Activated naive CD8-positive, alpha-beta T cell treated with anti-CD3 and anti-CD28 coated beads, Interleukin-2, amount 50 U/mL, for 24 hours (primary cell): ENCODE results near the gene MYOZ3.

Experiments
- ATAC-seq: fragments of 150-1000 bp; cut with Tn5 transposase; one replicate; pipeline ENCODE4 v1.10.0; 2021
- DNase-seq: peaks from one replicate; pipeline ENCODE4 v3.0.0; 2021
- H3K27ac Mint-ChIP-seq: one replicate; pipeline ENCODE4 v1.8.0; 2021; ENCODE audit warnings: mild to moderate bottlenecking, mixed read lengths
- H3K27me3 Mint-ChIP-seq: one replicate; pipeline ENCODE4 v1.8.0; 2021; ENCODE audit warnings: mixed read lengths
- H3K36me3 Mint-ChIP-seq: one replicate; pipeline ENCODE4 v1.8.0; 2021; ENCODE audit warnings: low read depth, mixed read lengths
- H3K4me1 Mint-ChIP-seq: one replicate; pipeline ENCODE4 v1.8.0; 2021; ENCODE audit warnings: mixed read lengths
- H3K4me3 Mint-ChIP-seq: one replicate; pipeline ENCODE4 v1.8.0; 2021; ENCODE audit warnings: mild to moderate bottlenecking, moderate library complexity, mixed read lengths
- H3K9me3 Mint-ChIP-seq: one replicate; pipeline ENCODE4 v1.8.0; 2021; ENCODE audit warnings: mixed read lengths

Gene MYOZ3

DNA sequence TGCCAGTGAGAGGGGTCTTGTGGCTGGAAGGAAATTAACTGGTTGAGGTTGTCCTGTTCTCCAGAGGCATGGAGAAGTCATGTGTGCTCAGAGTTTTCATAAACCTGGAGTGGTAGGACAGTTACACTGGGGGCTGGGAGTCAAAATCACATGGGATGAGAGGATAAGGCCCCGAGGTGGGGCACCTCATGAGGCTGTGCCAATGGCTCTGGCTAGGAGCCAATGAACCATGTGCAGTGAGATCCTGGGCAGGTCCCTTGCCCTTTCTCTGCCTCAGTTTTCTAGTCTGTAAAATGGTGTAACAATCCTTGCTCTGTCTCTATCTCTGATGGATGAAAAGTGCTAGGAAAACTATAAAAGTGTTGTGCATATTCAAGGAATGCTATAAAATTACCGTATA, 27.6 kb upstream of the MYOZ3 start:
- no peaks in the 10 kb centered on the region for H3K9me3 Mint-ChIP-seq

GRCh38 chr5:150636391-150637244, 24.4 kb upstream of the MYOZ3 start:
- Mint-ChIP-seq H3K27ac (no peak overlapping the region), H3K27me3 (peaks cover 6% of the 10 kb centered on the region), H3K4me3 (no peak overlapping the region), H3K4me1 (no peaks in the 10 kb centered on the region), H3K9me3 (no peaks in the 10 kb centered on the region), H3K36me3 (no peaks in the 10 kb centered on the region)
- DNase-seq (no peak), ATAC-seq (no peak)

More for the DNA sequence above, 27.6 kb upstream of the MYOZ3 start:
- Mint-ChIP-seq H3K4me3 (no peak overlapping the region), H3K36me3 (no peaks in the 10 kb centered on the region), H3K4me1 (no peaks in the 10 kb centered on the region), H3K27me3 (peaks cover 6% of the 10 kb centered on the region), H3K27ac (no peak overlapping the region)
- DNase-seq (no peak), ATAC-seq (no peak)

DNA sequence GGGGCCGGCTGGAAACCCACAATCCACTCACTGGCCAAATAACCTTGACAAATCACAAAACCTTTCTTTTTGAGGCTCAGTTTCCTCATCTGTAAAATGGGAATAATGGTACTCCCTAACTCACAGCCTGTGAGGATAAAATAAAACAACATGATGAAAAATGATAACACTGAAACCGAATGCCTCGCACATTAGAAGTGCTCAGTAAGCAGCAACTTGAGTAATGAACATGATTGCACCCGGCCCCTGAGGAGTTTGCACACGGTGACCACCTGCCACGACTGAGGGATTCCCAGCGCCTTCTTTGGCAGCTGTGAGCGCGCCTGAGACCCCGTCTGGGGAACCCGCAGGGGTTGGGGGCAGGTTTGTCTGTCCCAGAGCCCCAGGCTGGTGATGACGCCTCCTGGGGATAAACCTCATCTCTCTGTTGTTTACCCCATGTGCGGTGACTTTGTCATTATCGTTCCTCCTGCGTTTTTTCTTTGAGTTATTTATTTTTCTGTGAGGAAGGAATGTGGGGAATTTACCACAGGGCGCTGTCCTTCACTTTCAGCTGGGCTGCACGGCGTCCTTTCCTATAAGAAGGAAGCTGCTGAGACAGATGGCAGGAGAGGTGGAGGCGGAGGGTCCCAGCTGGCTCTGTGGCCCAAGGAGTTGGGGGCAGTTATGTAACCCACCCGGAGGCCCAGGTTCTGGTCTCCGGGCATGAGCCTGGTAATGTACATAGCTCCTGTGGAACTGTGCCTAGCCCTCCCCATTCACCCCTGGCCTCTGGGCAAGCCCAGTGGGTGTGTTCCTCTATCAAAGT, 23.6 kb upstream of the MYOZ3 start:
- Mint-ChIP-seq H3K36me3 (no peaks in the 10 kb centered on the region), H3K27ac (no peak overlapping the region), H3K27me3 (peaks cover 6% of the 10 kb centered on the region), H3K4me3 (no peak overlapping the region), H3K9me3 (no peaks in the 10 kb centered on the region), H3K4me1 (no peaks in the 10 kb centered on the region)
- no peak for DNase-seq
- ATAC-seq = no peak

GRCh38 chr5:150638053-150638444, 23.0 kb upstream of the MYOZ3 start:
- Mint-ChIP-seq H3K4me3 (no peak overlapping the region), H3K4me1 (no peaks in the 10 kb centered on the region), H3K27ac (no peak overlapping the region), H3K36me3 (no peaks in the 10 kb centered on the region), H3K9me3 (no peaks in the 10 kb centered on the region), H3K27me3 (peaks cover 6% of the 10 kb centered on the region)
- no peak for ATAC-seq
- DNase-seq = no peak

DNA sequence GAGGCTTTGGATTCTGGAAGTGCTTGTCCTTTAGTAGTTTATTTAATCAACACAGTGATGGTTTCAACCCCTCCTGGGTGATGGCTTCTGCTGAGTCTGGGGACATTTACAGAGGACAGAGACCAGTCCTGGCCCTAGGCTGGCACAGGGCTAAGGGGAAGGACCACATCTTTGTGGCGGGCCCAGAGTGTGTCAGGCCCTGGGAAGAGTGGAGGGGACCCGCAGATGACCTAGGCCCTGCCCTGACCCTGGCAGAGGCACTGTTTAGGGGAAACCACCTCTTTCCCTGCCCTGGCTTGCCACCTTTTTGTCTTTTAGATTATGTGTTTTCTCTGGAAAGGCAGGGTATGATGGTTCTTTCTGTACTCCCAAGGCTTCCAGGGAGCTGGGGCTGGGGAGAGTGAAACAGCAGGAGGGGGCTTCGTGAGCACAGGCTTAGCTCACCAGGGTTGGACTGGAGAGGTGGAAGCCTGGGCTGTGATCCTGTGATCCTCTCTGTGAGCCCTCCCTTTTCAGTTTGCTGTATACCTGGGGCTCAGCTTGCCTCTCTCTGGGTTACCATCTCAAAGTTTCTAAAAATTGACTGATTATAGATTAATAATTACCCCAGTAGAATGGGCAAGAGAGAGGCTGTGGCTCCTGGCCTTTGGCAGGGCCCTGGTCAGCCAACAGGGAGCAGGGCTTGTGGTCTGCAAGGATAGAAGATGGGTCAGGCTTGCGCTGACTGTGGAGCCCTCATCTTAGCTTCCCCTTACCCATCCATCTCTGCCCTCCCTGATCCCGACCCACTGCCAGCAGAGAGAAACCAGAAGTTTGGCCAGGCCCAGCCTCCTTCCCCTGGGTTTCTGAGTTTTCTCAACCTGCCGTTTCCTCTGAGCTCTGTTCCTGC, 22.3 kb upstream of the MYOZ3 start:
- no peaks in the 10 kb centered on the region for H3K4me1 Mint-ChIP-seq
- no peaks in the 10 kb centered on the region for H3K36me3 Mint-ChIP-seq
- peaks cover 6% of the 10 kb centered on the region for H3K27me3 Mint-ChIP-seq
- H3K4me3 Mint-ChIP-seq = no peak overlapping the region
- DNase-seq (no peak), ATAC-seq (no peak)
- no peak overlapping the region for H3K27ac Mint-ChIP-seq
- no peaks in the 10 kb centered on the region for H3K9me3 Mint-ChIP-seq

- H3K4me1 Mint-ChIP-seq = no peaks in the 10 kb centered on the region
- H3K27ac Mint-ChIP-seq = no peak overlapping the region
- H3K9me3 Mint-ChIP-seq = no peaks in the 10 kb centered on the region
- H3K4me3 Mint-ChIP-seq = no peak overlapping the region
- no peaks in the 10 kb centered on the region for H3K36me3 Mint-ChIP-seq
- H3K27me3 Mint-ChIP-seq = peaks cover 6% of the 10 kb centered on the region
- no peak for ATAC-seq
- no peak for DNase-seq
Observed at GRCh38 chr5:150639377-150639692, 21.7 kb upstream of the MYOZ3 start.

GRCh38 chr5:150639751-150640150, 21.3 kb upstream of the MYOZ3 start:
- Mint-ChIP-seq H3K4me1 (no peaks in the 10 kb centered on the region), H3K27me3 (peaks cover 6% of the 10 kb centered on the region), H3K9me3 (no peaks in the 10 kb centered on the region), H3K4me3 (no peak overlapping the region), H3K36me3 (no peaks in the 10 kb centered on the region), H3K27ac (no peak overlapping the region)
- ATAC-seq (no peak), DNase-seq (no peak)

DNA sequence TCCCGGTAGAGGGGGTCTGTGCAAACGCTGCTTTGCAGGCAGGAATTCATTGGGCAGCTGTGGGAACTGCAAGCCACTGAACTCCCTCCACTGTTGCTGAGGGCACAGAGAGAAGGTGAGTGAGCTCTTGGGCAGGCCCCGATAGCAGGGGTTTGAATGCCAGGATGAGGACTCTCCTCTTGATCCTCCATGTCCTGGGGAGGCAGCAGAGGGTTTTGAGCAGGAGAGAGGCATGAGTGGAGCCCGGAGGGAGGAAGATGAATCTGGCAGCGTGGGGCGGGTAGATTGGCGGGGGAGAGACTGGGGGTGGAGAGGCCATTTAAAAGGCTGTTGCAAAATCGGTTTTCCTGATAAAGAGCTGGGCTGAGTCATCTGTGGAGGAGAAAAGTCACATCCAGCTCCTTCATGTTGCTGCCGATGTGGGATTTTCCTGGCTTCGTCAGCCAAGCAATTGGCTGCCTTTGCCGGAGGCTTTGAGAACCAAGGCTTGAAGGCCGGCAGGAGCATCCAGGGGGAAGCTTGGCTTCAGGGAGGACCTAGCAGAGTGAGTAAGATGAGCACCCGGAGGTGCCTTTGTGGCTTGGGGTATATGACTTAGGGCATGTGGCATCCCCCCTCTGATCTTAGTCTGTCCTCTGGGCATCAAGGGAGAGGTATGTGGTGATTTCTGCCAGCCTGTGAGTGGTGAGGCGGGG, 20.6 kb upstream of the MYOZ3 start, which contains the start of gene SYNPO:
Gene SYNPO (plus strand): TSS at position 350 of the 695 bp plus-strand sequence. CDS start 7,616 bp downstream, outside the sequence.
- Mint-ChIP-seq H3K27ac (no peak within 1 kb of the TSS), H3K4me1 (no peaks in the 10 kb centered on the region), H3K36me3 (no peaks in the 10 kb centered on the region), H3K9me3 (no peaks in the 10 kb centered on the region), H3K4me3 (no peak within 1 kb of the TSS), H3K27me3 (peaks cover 6% of the 10 kb centered on the region)
- ATAC-seq (no peak), DNase-seq (no peak)

DNA sequence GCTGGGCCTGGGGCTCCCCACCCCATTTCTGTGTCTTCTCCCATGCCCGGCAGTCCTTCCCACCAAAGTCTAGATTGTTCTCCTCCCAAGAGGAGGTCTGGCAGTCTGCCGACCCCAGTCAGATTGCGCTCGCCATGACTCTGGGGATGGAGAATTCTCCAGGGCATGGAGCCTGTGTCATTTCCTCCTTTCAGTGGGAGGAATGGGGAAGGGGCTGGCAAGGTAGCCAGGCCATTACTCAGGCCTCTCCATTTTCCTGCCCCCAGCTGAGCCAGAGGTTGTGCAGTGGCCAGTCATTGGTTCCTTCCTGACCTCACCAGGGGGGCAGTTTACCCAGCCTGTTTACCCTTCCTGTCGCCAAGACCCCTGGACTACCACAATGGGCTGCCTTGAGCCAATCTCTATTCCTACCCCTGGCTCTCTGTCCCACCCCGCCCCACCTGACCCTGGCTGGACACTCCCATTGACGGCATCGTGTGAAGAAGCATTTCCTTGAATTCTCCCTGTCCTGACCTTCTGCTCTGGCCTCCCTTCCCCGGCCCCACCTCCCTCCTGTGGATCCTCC, 20.0 kb upstream of the MYOZ3 start:
- Mint-ChIP-seq H3K27me3 (peaks cover 6% of the 10 kb centered on the region), H3K9me3 (no peaks in the 10 kb centered on the region), H3K4me3 (no peak overlapping the region), H3K27ac (no peak overlapping the region), H3K4me1 (no peaks in the 10 kb centered on the region), H3K36me3 (no peaks in the 10 kb centered on the region)
- DNase-seq = no peak
- no peak for ATAC-seq

- H3K36me3 Mint-ChIP-seq = no peaks in the 10 kb centered on the region
- H3K27ac Mint-ChIP-seq = no peak overlapping the region
- no peaks in the 10 kb centered on the region for H3K9me3 Mint-ChIP-seq
- no peaks in the 10 kb centered on the region for H3K4me1 Mint-ChIP-seq
- DNase-seq (no peak), ATAC-seq (no peak)
- peaks cover 3% of the 10 kb centered on the region for H3K27me3 Mint-ChIP-seq
- no peak overlapping the region for H3K4me3 Mint-ChIP-seq
Observed at GRCh38 chr5:150641824-150642566, 19.1 kb upstream of the MYOZ3 start.

DNA sequence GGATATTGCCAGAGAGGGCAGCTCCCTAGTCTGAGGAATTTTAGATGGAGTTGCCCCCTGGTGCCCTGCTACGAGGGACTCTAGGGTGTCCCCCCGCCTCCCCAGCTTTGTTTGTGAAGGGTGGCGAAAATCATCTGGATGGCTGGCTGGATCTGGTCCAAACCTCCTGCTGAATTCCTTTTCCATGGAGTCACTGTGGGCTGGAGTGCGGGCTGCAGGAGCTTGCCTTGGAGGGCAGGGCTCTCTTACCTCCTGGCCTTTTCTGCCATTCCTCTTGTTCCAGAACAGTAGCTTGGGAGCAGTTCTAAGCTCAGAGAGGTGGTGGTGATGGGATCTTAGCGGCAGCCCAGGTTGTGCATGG, 18.5 kb upstream of the MYOZ3 start:
- Mint-ChIP-seq H3K4me1 (no peaks in the 10 kb centered on the region), H3K27me3 (peaks cover 3% of the 10 kb centered on the region), H3K27ac (no peak overlapping the region), H3K4me3 (no peak overlapping the region), H3K36me3 (no peaks in the 10 kb centered on the region), H3K9me3 (no peaks in the 10 kb centered on the region)
- DNase-seq (no peak), ATAC-seq (no peak)

- Mint-ChIP-seq H3K27ac (no peak overlapping the region), H3K9me3 (no peaks in the 10 kb centered on the region)
Observed at GRCh38 chr5:150642991-150643710, 17.9 kb upstream of the MYOZ3 start.

GRCh38 chr5:150644058-150644457, 17.0 kb upstream of the MYOZ3 start:
- no peak for DNase-seq
- H3K4me1 Mint-ChIP-seq = no peaks in the 10 kb centered on the region
- H3K27me3 Mint-ChIP-seq = no peaks in the 10 kb centered on the region
- no peak overlapping the region for H3K4me3 Mint-ChIP-seq
- no peak for ATAC-seq
- H3K27ac Mint-ChIP-seq = no peak overlapping the region
- H3K9me3 Mint-ChIP-seq = no peaks in the 10 kb centered on the region
- H3K36me3 Mint-ChIP-seq = no peaks in the 10 kb centered on the region

More at GRCh38 chr5:150642991-150643710, 17.9 kb upstream of the MYOZ3 start:
- H3K27me3 Mint-ChIP-seq = peaks cover under 1% of the 10 kb centered on the region
- H3K36me3 Mint-ChIP-seq = no peaks in the 10 kb centered on the region
- DNase-seq (no peak), ATAC-seq (no peak)
- no peak overlapping the region for H3K4me3 Mint-ChIP-seq
- no peaks in the 10 kb centered on the region for H3K4me1 Mint-ChIP-seq
